K562 (cell line): ENCODE results near the gene DVL2. TPM values are rescaled to one million over a fixed set of nuclear protein-coding genes. Genes with fewer than 3 reads are reported as not detected.

Experiments used
- CSDE1 ChIP-seq, 2 experiments: fragments of 450-650 bp; IDR thresholded peaks; 2 replicates each; pipeline ENCODE4 v1.6.1; 2016; ENCODE audit warnings: mild to moderate bottlenecking in 1 of 2
- CTCFL ChIP-seq: IDR thresholded peaks from 2 replicates; pipeline ENCODE4 v1.6.1; 2011; ENCODE audit warnings: borderline replicate concordance, low read depth, mild to moderate bottlenecking, moderate library complexity, low read length; ENCODE audit not compliant: insufficient read depth, poor library complexity, severe bottlenecking
- GTF2A2 ChIP-seq: IDR thresholded peaks from 2 replicates; pipeline ENCODE4 v1.6.1; 2016; ENCODE audit warnings: mild to moderate bottlenecking, missing genetic modification characterization, missing compliant biosample characterization
- NFE2L1 ChIP-seq: fragments of 450-650 bp; IDR thresholded peaks from 2 replicates; pipeline ENCODE4 v1.6.1; 2016; ENCODE audit warnings: missing genetic modification characterization, low read depth, mild to moderate bottlenecking, missing compliant biosample characterization, moderate library complexity, borderline replicate concordance
- NKRF ChIP-seq: fragments of 450-650 bp; IDR thresholded peaks from 2 replicates; pipeline ENCODE4 v1.6.1; 2016; ENCODE audit warnings: borderline replicate concordance
- PHF8 ChIP-seq: fragments of 200-600 bp; sonication (generic); IDR thresholded peaks from 2 replicates; pipeline ENCODE4 v1.6.1; 2012; ENCODE audit warnings: mixed run types, mild to moderate bottlenecking, inconsistent platforms, low read length, moderate library complexity, borderline replicate concordance
- SAP30 ChIP-seq: fragments of 200-600 bp; sonication (generic); IDR thresholded peaks from 2 replicates; pipeline ENCODE4 v1.6.1; 2012; ENCODE audit warnings: borderline replicate concordance, low read depth, mild to moderate bottlenecking, moderate library complexity, low read length, control low read depth, inconsistent platforms; ENCODE audit not compliant: insufficient read depth, poor library complexity, severe bottlenecking
- U2AF2 ChIP-seq: fragments of 200-400 bp; formaldehyde crosslinking; optimal IDR thresholded peaks from 2 replicates; pipeline ENCODE3; 2017; ENCODE audit warnings: low read depth, mild to moderate bottlenecking, low read length
- ZBTB7A ChIP-seq: IDR thresholded peaks from 2 replicates; pipeline ENCODE4 v1.6.1; 2011; ENCODE audit warnings: low read depth, mild to moderate bottlenecking, low read length, moderate library complexity, borderline replicate concordance; ENCODE audit not compliant: control insufficient read depth
- ZC3H11A ChIP-seq: IDR thresholded peaks from 2 replicates; pipeline ENCODE4 v1.6.1; 2012; ENCODE audit warnings: low read depth, low read length, improper control_type of control experiment
- ZNF668 ChIP-seq: fragments of 250-450 bp; sonication (Bioruptor Pico); IDR thresholded peaks from 2 replicates; pipeline ENCODE4 v1.8.0; 2022; ENCODE audit warnings: mild to moderate bottlenecking, inconsistent platforms
- ZNF740 ChIP-seq, 3 experiments: fragments of 200-800 bp in 1 of 3; sonication (Bioruptor generic) in 1 of 3; sonication (generic) in 1 of 3; formaldehyde crosslinking in 1 of 3; IDR thresholded peaks; 2 replicates each; pipeline versions ENCODE4 v1.6.1 to v1.8.0; 2016 to 2022; ENCODE audit warnings: mild to moderate bottlenecking in 2 of 3, missing compliant biosample characterization in 2 of 3, missing genetic modification characterization in 2 of 3, missing genetic modification reagents in 1 of 3
- polyA plus RNA-seq, 8 experiments: library from polyadenylated mRNA; depleted of rRNA in 4 of 8; stranded (reverse) in 5 of 8; unstranded in 3 of 8; fragments of >200 nt; fragmentation: Nextera tagmentation in 2 of 8; fragmentation: Illumina TruSeq in 1 of 8; extraction: Ambion mirVana in 2 of 8; extraction: Trizol in 1 of 8; gene quantifications; 2 replicates each; pipeline versions ENCODE4 v1.2.1 to v1.2.3, GENCODE V29; 2011 to 2014; ENCODE audit warnings: inconsistent platforms in 1 of 8, missing spikeins in 1 of 8
- total RNA-seq, 7 experiments: library from RNA; depleted of rRNA in 6 of 7; stranded (reverse); fragments of >200 nt in 6 of 7; fragmentation: Illumina TruSeq in 2 of 7; extraction: Trizol in 2 of 7; gene quantifications; 2 replicates each; pipeline versions ENCODE4 v1.2.1 to v1.2.3, GENCODE V29; 2011 to 2021; ENCODE audit warnings: low replicate concordance in 1 of 7

DVL2 gene
- total and polyA plus RNA-seq, 9 of the 15 experiments (the other 6 are each of a cell fraction or from before 2014, with no cell fraction given): 1.3 to 49.5 (median 24.3) TPM

GRCh38 chr17:7250695-7251627 is 16.6 kb upstream of the DVL2 start (continued):
- no peak for TF ChIP-seq CTCFL
- TF ChIP-seq NFE2L1 (tag): no peak
- no peak for TF ChIP-seq CSDE1 (IDR thresholded peaks at IDR 0.05)
- TF ChIP-seq U2AF2: no peak
- TF ChIP-seq ZNF740 (CRISPR knock-in tag; IDR thresholded peaks at IDR 0.05): 0 out of 2 replicates have a peak, but pooled peaks have one; percentile 40
- TF ChIP-seq ZNF740 (tag; IDR thresholded peaks at IDR 0.05): no peak
- TF ChIP-seq ZNF668 (CRISPR knock-in tag): no peak
- TF ChIP-seq GTF2A2 (tag): no peak
- TF ChIP-seq ZBTB7A: peak; percentile 7; the same call in 1 of the 2 replicates
- no peak for TF ChIP-seq ZC3H11A
- peak; percentile 19; the same call in 1 of the 2 replicates for TF ChIP-seq PHF8
- peak; percentile 29 for TF ChIP-seq SAP30
- peak; percentile 16; the same call in 1 of the 2 replicates for TF ChIP-seq NKRF
